ENCODE measurements around the gene NR1H3. TPM values are rescaled to one million over a fixed set of nuclear protein-coding genes. Genes with fewer than 3 reads are reported as not detected.

Gene NR1H3
- total RNA-seq, 2 donors from 2014 or later = 2.2 to 4.3 TPM

- H3K4me1 Mint-ChIP-seq = peaks cover 16% of the 10 kb centered on the region
- no peaks in the 10 kb centered on the region for H3K36me3 Mint-ChIP-seq (ENCODE audit: low read depth)
- ATAC-seq = peak; percentile 98
- H3K9me3 ChIP-seq (ENCODE audit: control insufficient read depth, low read length, poor library complexity, severe bottlenecking) = no peaks in the 10 kb centered on the region
- peak within 1 kb of the TSS; percentile 96 for H3K27ac Mint-ChIP-seq
- peak; percentile 69 to 81 (median 75) for DNase-seq
- no peaks in the 10 kb centered on the region for H3K27me3 Mint-ChIP-seq
- H3K4me3 Mint-ChIP-seq = peak within 1 kb of the TSS; percentile 99
These were observed 9.0 kb upstream of the NR1H3 start, which contains the start of gene ACP2 for GRCh38 chr11:47248664-47249377. Gene ACP2 (minus strand): TSS chr11:47248814. CDS start chr11:47248789, 25 bp downstream.

- H3K36me3 Mint-ChIP-seq (ENCODE audit: low read depth) = no peaks in the 10 kb centered on the region
- H3K4me3 Mint-ChIP-seq = peak overlapping the region; percentile 99
- H3K9me3 ChIP-seq (ENCODE audit: control insufficient read depth, low read length, poor library complexity, severe bottlenecking) = no peaks in the 10 kb centered on the region
- peak overlapping the region; percentile 96 for H3K27ac Mint-ChIP-seq
- no peaks in the 10 kb centered on the region for H3K27me3 Mint-ChIP-seq
- peaks cover 16% of the 10 kb centered on the region for H3K4me1 Mint-ChIP-seq
- ATAC-seq = no peak
- no peak for DNase-seq
These were observed 8.4 kb upstream of the NR1H3 start for GRCh38 chr11:47249378-47249715.

- H3K4me3 Mint-ChIP-seq = no peak overlapping the region
- DNase-seq (no peak), ATAC-seq (no peak)
- no peaks in the 10 kb centered on the region for H3K9me3 ChIP-seq (ENCODE audit: control insufficient read depth, low read length, poor library complexity, severe bottlenecking)
- no peaks in the 10 kb centered on the region for H3K36me3 Mint-ChIP-seq (ENCODE audit: low read depth)
- no peaks in the 10 kb centered on the region for H3K27me3 Mint-ChIP-seq
- H3K4me1 Mint-ChIP-seq = peaks cover 18% of the 10 kb centered on the region
- no peak overlapping the region for H3K27ac Mint-ChIP-seq
These were observed 6.0 kb upstream of the NR1H3 start for GRCh38 chr11:47251751-47252150.

- Mint-ChIP-seq H3K4me1 (peaks cover 11% of the 10 kb centered on the region), H3K4me3 (no peak overlapping the region), H3K27ac (no peak overlapping the region), H3K27me3 (no peaks in the 10 kb centered on the region), H3K36me3 (ENCODE audit: low read depth) (no peaks in the 10 kb centered on the region)
- H3K9me3 ChIP-seq (ENCODE audit: control insufficient read depth, low read length, poor library complexity, severe bottlenecking) = no peaks in the 10 kb centered on the region
- ATAC-seq = no peak
- DNase-seq = no peak
These were observed 4.1 kb upstream of the NR1H3 start for GRCh38 chr11:47253660-47254059.

GRCh38 chr11:47254386-47254785 lies 3.4 kb upstream of the NR1H3 start:
- H3K9me3 ChIP-seq (ENCODE audit: control insufficient read depth, low read length, poor library complexity, severe bottlenecking) = no peaks in the 10 kb centered on the region
- ATAC-seq (no peak), DNase-seq (no peak)
- peak overlapping the region; percentile 79 for H3K27ac Mint-ChIP-seq
- H3K27me3 Mint-ChIP-seq = no peaks in the 10 kb centered on the region
- peaks cover 10% of the 10 kb centered on the region for H3K4me1 Mint-ChIP-seq
- H3K4me3 Mint-ChIP-seq = no peak overlapping the region
- no peaks in the 10 kb centered on the region for H3K36me3 Mint-ChIP-seq (ENCODE audit: low read depth)

- Mint-ChIP-seq H3K27ac (peak overlapping the region; percentile 37), H3K27me3 (no peaks in the 10 kb centered on the region), H3K36me3 (ENCODE audit: low read depth) (no peaks in the 10 kb centered on the region), H3K4me3 (no peak overlapping the region), H3K4me1 (peaks cover 10% of the 10 kb centered on the region)
- DNase-seq (no peak), ATAC-seq (no peak)
- no peaks in the 10 kb centered on the region for H3K9me3 ChIP-seq (ENCODE audit: control insufficient read depth, low read length, poor library complexity, severe bottlenecking)
These were observed 1.4 kb upstream of the NR1H3 start for GRCh38 chr11:47256374-47256773.

GRCh38 chr11:47257177-47257516 lies 649 bp upstream of the NR1H3 start:
- Mint-ChIP-seq H3K4me1 (peaks cover 10% of the 10 kb centered on the region), H3K27me3 (no peaks in the 10 kb centered on the region), H3K27ac (no peak overlapping the region), H3K4me3 (peak overlapping the region; percentile 15), H3K36me3 (ENCODE audit: low read depth) (no peaks in the 10 kb centered on the region)
- no peak for ATAC-seq
- DNase-seq = no peak
- H3K9me3 ChIP-seq (ENCODE audit: control insufficient read depth, low read length, poor library complexity, severe bottlenecking) = no peaks in the 10 kb centered on the region

- no peak overlapping the region for H3K27ac Mint-ChIP-seq
- DNase-seq = no peak
- H3K4me3 Mint-ChIP-seq = no peak overlapping the region
- peaks cover 8% of the 10 kb centered on the region for H3K4me1 Mint-ChIP-seq
- no peaks in the 10 kb centered on the region for H3K36me3 Mint-ChIP-seq (ENCODE audit: low read depth)
- ATAC-seq = no peak
- no peaks in the 10 kb centered on the region for H3K9me3 ChIP-seq (ENCODE audit: control insufficient read depth, low read length, poor library complexity, severe bottlenecking)
- H3K27me3 Mint-ChIP-seq = no peaks in the 10 kb centered on the region
These were observed 614 bp downstream of the NR1H3 start for GRCh38 chr11:47258317-47258902.

- no peaks in the 10 kb centered on the region for H3K36me3 Mint-ChIP-seq (ENCODE audit: low read depth)
- H3K9me3 ChIP-seq (ENCODE audit: control insufficient read depth, low read length, poor library complexity, severe bottlenecking) = no peaks in the 10 kb centered on the region
- H3K4me3 Mint-ChIP-seq = no peak overlapping the region
- H3K27ac Mint-ChIP-seq = peak overlapping the region; percentile 37
- ATAC-seq (peak; percentile 75), DNase-seq (peak in 1 of 3 donors; percentile 17)
- no peaks in the 10 kb centered on the region for H3K27me3 Mint-ChIP-seq
- H3K4me1 Mint-ChIP-seq = peaks cover 8% of the 10 kb centered on the region
These were observed 1.6 kb downstream of the NR1H3 start for GRCh38 chr11:47259232-47259977.

GRCh38 chr11:47260366-47260765 lies 2.6 kb downstream of the NR1H3 start:
- Mint-ChIP-seq H3K4me1 (peaks cover 8% of the 10 kb centered on the region), H3K27ac (no peak overlapping the region), H3K27me3 (no peaks in the 10 kb centered on the region), H3K36me3 (ENCODE audit: low read depth) (no peaks in the 10 kb centered on the region), H3K4me3 (no peak overlapping the region)
- ATAC-seq (no peak), DNase-seq (no peak)
- no peaks in the 10 kb centered on the region for H3K9me3 ChIP-seq (ENCODE audit: control insufficient read depth, low read length, poor library complexity, severe bottlenecking)

GRCh38 chr11:47261291-47261800 lies 3.5 kb downstream of the NR1H3 start:
- DNase-seq = no peak
- no peaks in the 10 kb centered on the region for H3K9me3 ChIP-seq (ENCODE audit: control insufficient read depth, low read length, poor library complexity, severe bottlenecking)
- no peak for ATAC-seq
- H3K27me3 Mint-ChIP-seq = no peaks in the 10 kb centered on the region
- H3K36me3 Mint-ChIP-seq (ENCODE audit: low read depth) = no peaks in the 10 kb centered on the region
- H3K27ac Mint-ChIP-seq = no peak overlapping the region
- H3K4me3 Mint-ChIP-seq = no peak overlapping the region
- H3K4me1 Mint-ChIP-seq = peaks cover 8% of the 10 kb centered on the region

- ATAC-seq (no peak), DNase-seq (no peak)
- H3K27me3 Mint-ChIP-seq = no peaks in the 10 kb centered on the region
- no peak overlapping the region for H3K27ac Mint-ChIP-seq
- H3K9me3 ChIP-seq (ENCODE audit: control insufficient read depth, low read length, poor library complexity, severe bottlenecking) = no peaks in the 10 kb centered on the region
- peaks cover 17% of the 10 kb centered on the region for H3K4me1 Mint-ChIP-seq
- no peaks in the 10 kb centered on the region for H3K36me3 Mint-ChIP-seq (ENCODE audit: low read depth)
- no peak overlapping the region for H3K4me3 Mint-ChIP-seq
These were observed 6.3 kb downstream of the NR1H3 start for GRCh38 chr11:47264119-47264518.

GRCh38 chr11:47264521-47264920 lies 6.7 kb downstream of the NR1H3 start:
- Mint-ChIP-seq H3K36me3 (ENCODE audit: low read depth) (no peaks in the 10 kb centered on the region), H3K27ac (no peak overlapping the region)
- ATAC-seq = no peak

More at GRCh38 chr11:47264521-47264920, 6.7 kb downstream of the NR1H3 start:
- Mint-ChIP-seq H3K27me3 (no peaks in the 10 kb centered on the region), H3K4me3 (no peak overlapping the region), H3K4me1 (peaks cover 16% of the 10 kb centered on the region)
- DNase-seq = no peak
- no peaks in the 10 kb centered on the region for H3K9me3 ChIP-seq (ENCODE audit: control insufficient read depth, low read length, poor library complexity, severe bottlenecking)

Measured in T-helper 17 cell (primary cell).